ENCODE results near the gene MAPT.

The MAPT gene

GRCh38 chr17:45966606-45967280, 72.4 kb downstream of the MAPT start:
- TF ChIP-seq MYC (IDR thresholded peaks at IDR 0.05; ENCODE audit: low read depth, low read length) (no peak), POLR2A (IDR thresholded peaks at IDR 0.05; ENCODE audit: extremely low read depth, insufficient read length) (no peak), CTCF (IDR thresholded peaks at IDR 0.05; ENCODE audit: low read depth, low read length) (no peak)
- TF ChIP-seq, protein P1, sequence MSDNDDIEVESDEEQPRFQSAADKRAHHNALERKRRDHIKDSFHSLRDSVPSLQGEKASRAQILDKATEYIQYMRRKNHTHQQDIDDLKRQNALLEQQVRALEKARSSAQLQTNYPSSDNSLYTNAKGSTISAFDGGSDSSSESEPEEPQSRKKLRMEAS (IDR thresholded peaks at IDR 0.05; ENCODE audit: low read depth, low read length), result no peak
- no peak overlapping the region for H3K4me3 ChIP-seq (ENCODE audit: low read depth, low read length)
- no peak for DNase-seq (ENCODE audit: low read depth)

GRCh38 chr17:45967378-45967777, 73.0 kb downstream of the MAPT start:
- TF ChIP-seq MYC (IDR thresholded peaks at IDR 0.05; ENCODE audit: low read depth, low read length) (no peak), CTCF (IDR thresholded peaks at IDR 0.05; ENCODE audit: low read depth, low read length) (no peak), POLR2A (IDR thresholded peaks at IDR 0.05; ENCODE audit: extremely low read depth, insufficient read length) (no peak)
- TF ChIP-seq, protein P1 (IDR thresholded peaks at IDR 0.05; ENCODE audit: low read depth, low read length), result no peak
- DNase-seq (ENCODE audit: low read depth), result no peak
- no peak overlapping the region for H3K4me3 ChIP-seq (ENCODE audit: low read depth, low read length)

DNA sequence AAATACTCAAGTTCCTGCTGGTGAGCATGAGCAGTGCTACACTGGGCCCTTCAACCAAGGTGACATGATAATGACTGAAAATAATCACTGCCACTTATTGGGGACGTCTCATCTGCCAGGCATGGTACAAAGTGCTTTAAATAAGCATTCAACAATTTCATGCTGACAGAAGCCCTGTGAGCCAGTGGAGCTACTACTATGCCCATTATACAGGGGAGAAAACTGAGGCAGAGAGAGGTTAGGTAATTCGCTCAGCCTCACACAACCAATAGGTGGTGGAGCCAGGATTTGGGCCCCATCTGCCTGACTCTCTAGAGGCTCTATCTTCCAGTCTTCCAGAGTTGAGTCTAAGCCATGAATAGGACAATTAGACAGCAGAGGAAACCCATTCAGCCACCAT, 74.4 kb downstream of the MAPT start:
- no peak for DNase-seq (ENCODE audit: low read depth)
- H3K4me3 ChIP-seq (ENCODE audit: low read depth, low read length), result no peak overlapping the region
- TF ChIP-seq MYC (IDR thresholded peaks at IDR 0.05; ENCODE audit: low read depth, low read length) (no peak), CTCF (IDR thresholded peaks at IDR 0.05; ENCODE audit: low read depth, low read length) (no peak), POLR2A (IDR thresholded peaks at IDR 0.05; ENCODE audit: extremely low read depth, insufficient read length) (no peak)
- TF ChIP-seq, protein P1 (IDR thresholded peaks at IDR 0.05; ENCODE audit: low read depth, low read length), result no peak

DNA sequence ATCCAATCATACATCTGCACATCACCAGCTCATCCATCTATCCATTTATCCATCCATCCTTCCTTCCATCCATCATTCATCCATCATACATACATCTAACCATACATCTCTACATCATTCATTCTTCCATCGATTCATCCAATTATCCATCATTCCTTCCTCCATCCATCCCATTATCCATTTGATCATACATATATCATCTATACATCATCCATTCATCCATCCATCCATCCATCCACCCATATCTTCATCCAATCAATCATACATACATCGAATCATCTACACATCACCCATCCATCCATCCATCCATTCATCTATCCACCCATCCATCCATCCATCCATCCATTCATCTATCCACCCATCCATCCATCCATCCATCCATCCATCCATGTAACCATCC, 75.4 kb downstream of the MAPT start:
- TF ChIP-seq POLR2A (IDR thresholded peaks at IDR 0.05; ENCODE audit: extremely low read depth, insufficient read length), result no peak
- TF ChIP-seq MYC (IDR thresholded peaks at IDR 0.05; ENCODE audit: low read depth, low read length), result no peak
- TF ChIP-seq, protein P1 (IDR thresholded peaks at IDR 0.05; ENCODE audit: low read depth, low read length), result no peak
- TF ChIP-seq CTCF (IDR thresholded peaks at IDR 0.05; ENCODE audit: low read depth, low read length), result no peak
- no peak for DNase-seq (ENCODE audit: low read depth)
- no peak overlapping the region for H3K4me3 ChIP-seq (ENCODE audit: low read depth, low read length)

- TF ChIP-seq, protein P1 (IDR thresholded peaks at IDR 0.05; ENCODE audit: low read depth, low read length), result no peak
- TF ChIP-seq CTCF (IDR thresholded peaks at IDR 0.05; ENCODE audit: low read depth, low read length) (no peak), MYC (IDR thresholded peaks at IDR 0.05; ENCODE audit: low read depth, low read length) (no peak), POLR2A (IDR thresholded peaks at IDR 0.05; ENCODE audit: extremely low read depth, insufficient read length) (no peak)
- no peak overlapping the region for H3K4me3 ChIP-seq (ENCODE audit: low read depth, low read length)
- no peak for DNase-seq (ENCODE audit: low read depth)
These were observed 76.3 kb downstream of the MAPT start for GRCh38 chr17:45970659-45971058.

Data from NB4 (cell line).